ENCODE results near the gene ARHGEF28. TPM values are rescaled to one million over a fixed set of nuclear protein-coding genes. Genes with fewer than 3 reads are reported as not detected.
A peak's percentile ranks its signal among the peaks of the same experiment; 100 is the strongest.

ARHGEF28 gene
- total RNA-seq, 1 donor from 2014 or later = 8.5 TPM

GRCh38 chr5:73946919-73947602, 321.1 kb downstream of the ARHGEF28 start:
- Histone ChIP-seq H3K9me3 (ENCODE audit: insufficient read depth, low read depth, low read length) (no peaks in the 10 kb centered on the region), H3K79me2 (ENCODE audit: insufficient read depth, low read length) (no peaks in the 10 kb centered on the region), H3K9ac (ENCODE audit: low read length) (no peak overlapping the region), H3K4me2 (ENCODE audit: low read length) (peak overlapping the region; percentile 3), H4K20me1 (ENCODE audit: insufficient read depth, low read length) (no peaks in the 10 kb centered on the region), H3K4me3 (ENCODE audit: insufficient read depth, low read depth, low read length) (no peak overlapping the region), H3K27ac (ENCODE audit: low read depth, low read length) (no peak overlapping the region), H2AFZ (ENCODE audit: low read depth, low read length) (no peak overlapping the region), H3K27me3 (ENCODE audit: insufficient read depth, low read length) (no peaks in the 10 kb centered on the region), H3K4me1 (ENCODE audit: insufficient read depth, low read length) (peaks cover 21% of the 10 kb centered on the region), H3K36me3 (ENCODE audit: insufficient read depth, low read length) (no peaks in the 10 kb centered on the region)
- peaks cover 9% of the 10 kb centered on the region for H3K9me3 Mint-ChIP-seq (ENCODE audit: unreplicated experiment)
- FAIRE-seq (peak; percentile 52), DNase-seq (ENCODE audit: low read depth) (no peak)
- peaks cover 30% of the 10 kb centered on the region for H3K4me1 Mint-ChIP-seq (ENCODE audit: low read depth, unreplicated experiment)
- no peaks in the 10 kb centered on the region for H3K27me3 Mint-ChIP-seq (ENCODE audit: low read depth, unreplicated experiment)
- H3K4me3 Mint-ChIP-seq (ENCODE audit: unreplicated experiment) = no peak overlapping the region
- TF ChIP-seq CTCF (IDR thresholded peaks at IDR 0.05; ENCODE audit: insufficient read depth, low read depth, low read length) = no peak
- no peak for TF ChIP-seq EZH2 (IDR thresholded peaks at IDR 0.05; ENCODE audit: insufficient read depth, low read length)
- H3K36me3 Mint-ChIP-seq (ENCODE audit: low read depth, unreplicated experiment) = peaks cover 2% of the 10 kb centered on the region
- no peak overlapping the region for H3K27ac Mint-ChIP-seq (ENCODE audit: unreplicated experiment)

- no peaks in the 10 kb centered on the region for H3K79me2 ChIP-seq (ENCODE audit: insufficient read depth, low read length)
- no peak overlapping the region for H3K9ac ChIP-seq (ENCODE audit: low read length)
- no peak overlapping the region for H2AFZ ChIP-seq (ENCODE audit: low read depth, low read length)
- TF ChIP-seq CTCF (IDR thresholded peaks at IDR 0.05; ENCODE audit: insufficient read depth, low read depth, low read length) (no peak), EZH2 (IDR thresholded peaks at IDR 0.05; ENCODE audit: insufficient read depth, low read length) (no peak)
- no peak overlapping the region for H3K4me3 ChIP-seq (ENCODE audit: insufficient read depth, low read depth, low read length)
- peak overlapping the region; percentile 60 for H3K27ac Mint-ChIP-seq (ENCODE audit: unreplicated experiment)
- H3K4me2 ChIP-seq (ENCODE audit: low read length) = peak overlapping the region; percentile 30
- peaks cover 30% of the 10 kb centered on the region for H3K4me1 Mint-ChIP-seq (ENCODE audit: low read depth, unreplicated experiment)
- DNase-seq (ENCODE audit: low read depth) = no peak
- no peaks in the 10 kb centered on the region for H3K27me3 Mint-ChIP-seq (ENCODE audit: low read depth, unreplicated experiment)
- H3K4me1 ChIP-seq (ENCODE audit: insufficient read depth, low read length) = peaks cover 21% of the 10 kb centered on the region
- H3K27me3 ChIP-seq (ENCODE audit: insufficient read depth, low read length) = no peaks in the 10 kb centered on the region
- FAIRE-seq = no peak
- no peak overlapping the region for H3K27ac ChIP-seq (ENCODE audit: low read depth, low read length)
- H3K4me3 Mint-ChIP-seq (ENCODE audit: unreplicated experiment) = no peak overlapping the region
- no peaks in the 10 kb centered on the region for H3K9me3 ChIP-seq (ENCODE audit: insufficient read depth, low read depth, low read length)
- peaks cover 6% of the 10 kb centered on the region for H3K9me3 Mint-ChIP-seq (ENCODE audit: unreplicated experiment)
- H4K20me1 ChIP-seq (ENCODE audit: insufficient read depth, low read length) = no peaks in the 10 kb centered on the region
- peaks cover 2% of the 10 kb centered on the region for H3K36me3 Mint-ChIP-seq (ENCODE audit: low read depth, unreplicated experiment)
- no peaks in the 10 kb centered on the region for H3K36me3 ChIP-seq (ENCODE audit: insufficient read depth, low read length)
These were observed 322.1 kb downstream of the ARHGEF28 start for GRCh38 chr5:73947906-73948640.
